Lung (tissue), 12 donors: ENCODE results near the gene APOBEC3G. TPM values are rescaled to one million over a fixed set of nuclear protein-coding genes. Genes with fewer than 3 reads are reported as not detected.
"Not testable (repeated sequence)": the region's sequence is repeated elsewhere in the genome, so short reads cannot be mapped to it uniquely, and the experiment has no call there.

Experiments used
- ATAC-seq: fragments of 200-7000 bp; cut with Tn5 transposase; one replicate; pipeline ENCODE4 v1.9.1; 2020; ENCODE audit warnings: moderate number of reproducible peaks; ENCODE audit not compliant: insufficient read depth, low FRiP score
- DNase-seq, 3 donors: peaks; one replicate each; pipeline ENCODE4 v3.0.0-alpha.2; 2013 to 2017
- H3K27ac ChIP-seq, 2 donors: one replicate each; pipeline ENCODE4 v1.5.1; 2013; ENCODE audit warnings: mild to moderate bottlenecking in 2 of 2, moderate library complexity in 2 of 2, control low read depth in 1 of 2, inconsistent platforms in 1 of 2, low read depth in 1 of 2, low read length in 1 of 2
- H3K27me3 ChIP-seq, 3 donors: one replicate each; pipeline ENCODE4 v1.5.1; 2013; ENCODE audit warnings: low read length in 2 of 3; ENCODE audit not compliant: control insufficient read depth in 3 of 3, insufficient read depth in 3 of 3
- H3K36me3 ChIP-seq, 4 donors: one replicate each; pipeline ENCODE4 v1.5.1; 2013; ENCODE audit warnings: low read length in 4 of 4, mild to moderate bottlenecking in 1 of 4, moderate library complexity in 1 of 4; ENCODE audit not compliant: control insufficient read depth in 4 of 4, insufficient read depth in 4 of 4
- H3K4me1 ChIP-seq, 5 donors: one replicate each; pipeline ENCODE4 v1.5.1; 2013; ENCODE audit warnings: low read length in 5 of 5, mild to moderate bottlenecking in 2 of 5, moderate library complexity in 1 of 5; ENCODE audit not compliant: control insufficient read depth in 5 of 5, insufficient read depth in 5 of 5
- H3K4me3 ChIP-seq: one replicate; pipeline ENCODE4 v1.5.1; 2013; ENCODE audit warnings: mild to moderate bottlenecking, control low read depth, moderate library complexity
- H3K9ac ChIP-seq, 2 donors: one replicate each; pipeline ENCODE4 v1.5.1; 2013; ENCODE audit warnings: low read length in 2 of 2, control low read depth in 1 of 2; ENCODE audit not compliant: insufficient read depth in 1 of 2
- H3K9me3 ChIP-seq, 4 donors: one replicate each; pipeline ENCODE4 v1.5.1; 2013; ENCODE audit warnings: low read length in 3 of 4, mild to moderate bottlenecking in 1 of 4, moderate library complexity in 1 of 4; ENCODE audit not compliant: control insufficient read depth in 4 of 4, insufficient read depth in 3 of 4
- CTCF ChIP-seq: IDR thresholded peaks from 2 replicates; pipeline ENCODE4 v1.5.1; 2012; ENCODE audit warnings: mild to moderate bottlenecking; ENCODE audit errors: control extremely low read depth, extremely low read depth
- WGBS, 2 donors: extraction: QIAGEN DNeasy Blood & Tissue Kit; methylation state at CpG; one replicate each; pipeline ENCODE4 v1.1.7; 2013; 5-methylcytosine and 5-hydroxymethylcytosine counted together
- polyA plus RNA-seq, 2 donors: library from polyadenylated mRNA; stranded (reverse); fragments of 200-250 nt; gene quantifications; one replicate each; pipeline ENCODE4 v1.2.1, GENCODE V29; 2013
- total RNA-seq, 2 donors: library from RNA; depleted of rRNA in 1 of 2; stranded (reverse); fragments of >200 nt in 1 of 2; gene quantifications; one replicate each; pipeline ENCODE4 v1.2.1, GENCODE V29; 2014 to 2021
- donor health status: control.
- donor health status: control.
- donor health status: Bipolar disorder and iron deficiency.
- donor health status: healthy.
- donor health status: DM: yes; HTN: yes; CAD: no.

Gene APOBEC3G
- total and polyA plus RNA-seq, 4 donors, result 6.5 to 15.5 (median 14.0) TPM

- no peak overlapping the region for H3K4me3 ChIP-seq
- TF ChIP-seq CTCF, result no peak
- no peak for ATAC-seq
- 93 to 94% methylated on average over 7 of the region's 7 CpGs for WGBS, 2 donors
- H3K9ac ChIP-seq, result no peak overlapping the region
- peaks cover 0 to 10% (median 2%) of the 10 kb centered on the region in 5 donors for H3K4me1 ChIP-seq
- H3K27ac ChIP-seq, result no peak overlapping the region
- H3K36me3 ChIP-seq, result peaks cover 0 to 6% (median 1%) of the 10 kb centered on the region in 4 donors
- no peaks in the 10 kb centered on the region for H3K9me3 ChIP-seq
- DNase-seq, result no peak
- H3K27me3 ChIP-seq, result no peaks in the 10 kb centered on the region
These were observed 35.2 kb upstream of the APOBEC3G start for GRCh38 chr22:39041908-39042307.

GRCh38 chr22:39043063-39043462, 34.0 kb upstream of the APOBEC3G start:
- ATAC-seq, H3K4me3 ChIP-seq: not testable (repeated sequence)
- WGBS, 2 donors, result 94 to 98% methylated on average over 11 to 18 of the region's 18 CpGs

GRCh38 chr22:39045136-39045535, 31.9 kb upstream of the APOBEC3G start:
- H3K9me3 ChIP-seq, H3K9ac ChIP-seq, H3K4me3 ChIP-seq, H3K4me1 ChIP-seq, ATAC-seq, DNase-seq, H3K27ac ChIP-seq, H3K27me3 ChIP-seq, H3K36me3 ChIP-seq: not testable (repeated sequence)
- 79 to 85% methylated on average over 14 of the region's 14 CpGs for WGBS, 2 donors

More at GRCh38 chr22:39043063-39043462, 34.0 kb upstream of the APOBEC3G start:
- not testable (repeated sequence) for H3K9ac ChIP-seq, H3K9me3 ChIP-seq, H3K36me3 ChIP-seq, H3K4me1 ChIP-seq, H3K27ac ChIP-seq, DNase-seq, H3K27me3 ChIP-seq

- H3K9ac ChIP-seq, ATAC-seq, H3K36me3 ChIP-seq, H3K27me3 ChIP-seq, H3K4me1 ChIP-seq, H3K27ac ChIP-seq, DNase-seq, H3K4me3 ChIP-seq, H3K9me3 ChIP-seq: not testable (repeated sequence)
- WGBS, 2 donors, result 74 to 83% methylated on average over 7 of the region's 7 CpGs
These were observed 27.6 kb upstream of the APOBEC3G start for GRCh38 chr22:39049486-39049885.

GRCh38 chr22:39051844-39052495, 25.1 kb upstream of the APOBEC3G start:
- not testable (repeated sequence) for H3K4me3 ChIP-seq, H3K9me3 ChIP-seq, H3K27me3 ChIP-seq, H3K9ac ChIP-seq, DNase-seq, H3K36me3 ChIP-seq, ATAC-seq, H3K27ac ChIP-seq, H3K4me1 ChIP-seq
- WGBS, 2 donors, result 85 to 88% methylated on average over 15 to 17 of the region's 18 CpGs
